Right lobe of liver (tissue), 4 donors: ENCODE data around the gene SETX.

Experiments
- CTCF ChIP-seq, 4 donors: fragments of 200-600 bp in 3 of 4; fragments of 450-650 bp in 1 of 4; IDR thresholded peaks; one replicate each; pipeline versions ENCODE4 v1.5.1 to v1.8.0; 2016 to 2022; ENCODE audit warnings: antibody characterized with exemption in 4 of 4, mild to moderate bottlenecking in 2 of 4
- POLR2A ChIP-seq: fragments of 450-650 bp; IDR thresholded peaks from one replicate; pipeline ENCODE4 v1.6.1; 2017; ENCODE audit warnings: antibody characterized with exemption, mild to moderate bottlenecking
- donor health status: DM: no; HTN: no; CAD: no.
- donor health status: DM: no; HTN: no; CAD: no.
- donor health status: DM: no; HTN: yes; CAD: no.

DNA sequence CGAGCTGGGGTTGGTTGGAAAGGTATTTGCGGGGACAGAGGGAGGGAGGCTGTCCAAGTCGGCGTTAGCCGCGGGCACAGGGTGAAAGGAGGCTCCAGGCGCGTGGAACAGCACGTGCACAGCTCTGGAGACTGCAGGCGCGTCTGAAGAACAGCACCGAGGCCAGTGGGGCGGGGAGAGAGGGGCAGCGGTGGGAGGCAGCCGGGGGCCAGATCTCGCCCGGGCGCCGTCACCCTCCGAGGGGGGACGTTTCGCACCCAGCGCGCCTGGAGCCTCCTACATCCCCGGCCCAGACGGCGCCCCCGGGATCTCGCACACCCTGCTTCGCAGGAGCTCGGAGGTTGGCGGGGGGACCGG, 113.3 kb downstream of the SETX start:
- TF ChIP-seq POLR2A (no peak), CTCF (IDR thresholded peaks at IDR 0.05) (no peak)
